ENCODE results near the gene OPN1MW2. TPM values are rescaled to one million over a fixed set of nuclear protein-coding genes. Genes with fewer than 3 reads are reported as not detected.
"Not testable (repeated sequence)": the region's sequence is repeated elsewhere in the genome, so short reads cannot be mapped to it uniquely, and the experiment has no call there.

The OPN1MW2 gene
- not detected for total RNA-seq

DNA sequence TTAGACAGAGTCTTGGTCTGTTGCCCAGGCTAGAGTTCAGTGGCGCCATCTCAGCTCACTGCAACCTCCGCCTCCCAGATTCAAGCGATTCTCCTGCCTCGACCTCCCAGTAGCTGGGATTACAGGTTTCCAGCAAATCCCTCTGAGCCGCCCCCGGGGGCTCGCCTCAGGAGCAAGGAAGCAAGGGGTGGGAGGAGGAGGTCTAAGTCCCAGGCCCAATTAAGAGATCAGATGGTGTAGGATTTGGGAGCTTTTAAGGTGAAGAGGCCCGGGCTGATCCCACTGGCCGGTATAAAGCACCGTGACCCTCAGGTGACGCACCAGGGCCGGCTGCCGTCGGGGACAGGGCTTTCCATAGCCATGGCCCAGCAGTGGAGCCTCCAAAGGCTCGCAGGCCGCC, at the start of gene OPN1MW2:
OPN1MW2 (plus strand) TSS at position 301 of the 400 bp plus-strand sequence; CDS start at position 361, 60 bp downstream.
- H3K27me3 ChIP-seq; H3K36me3 ChIP-seq; DNase-seq; H3K4me1 ChIP-seq; H3K4me3 ChIP-seq; H3K9me3 ChIP-seq; in situ Hi-C loops (cut with MboI; ENCODE audit: low pct_ligation_motif_present in 1 of 4, low pct_unique_long_range_greater_than_20kb in 1 of 4, low sequenced_read_pairs in 3 of 4); H3K27ac ChIP-seq; intact Hi-C loops (cut with DNase I; ENCODE audit: low total_unique reads): not testable (repeated sequence)
- no CpG with 5 or more reads among the region's 16 CpGs for WGBS, 2 donors (ENCODE audit: low coverage in 1 of 2)

DNA sequence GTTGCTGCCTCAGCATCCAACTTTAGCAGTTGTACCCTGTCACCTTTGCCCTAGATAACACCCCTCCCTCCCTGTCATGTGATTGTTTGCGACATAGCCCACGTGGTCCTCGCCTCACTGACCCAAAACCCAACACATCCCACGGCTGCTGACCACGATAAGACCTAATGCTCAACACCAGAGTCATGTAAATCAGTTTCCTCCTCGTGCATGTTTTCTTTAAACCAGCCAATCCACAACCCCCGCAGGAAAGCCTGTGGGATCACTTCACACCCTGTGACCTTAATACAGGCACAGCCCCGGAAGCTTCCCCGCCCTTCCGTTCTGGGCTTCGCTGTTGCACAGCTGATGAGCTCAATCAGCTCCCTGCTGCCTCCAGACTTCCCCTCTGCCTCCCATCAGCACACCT, 47.0 kb upstream of the OPN1MW2 start:
- H3K27me3 ChIP-seq; H3K9me3 ChIP-seq; DNase-seq; in situ Hi-C loops (cut with MboI; ENCODE audit: low pct_ligation_motif_present in 1 of 4, low pct_unique_long_range_greater_than_20kb in 1 of 4, low sequenced_read_pairs in 3 of 4); H3K27ac ChIP-seq; H3K36me3 ChIP-seq; H3K4me1 ChIP-seq; H3K4me3 ChIP-seq; intact Hi-C loops (cut with DNase I; ENCODE audit: low total_unique reads): not testable (repeated sequence)
- no CpG with 5 or more reads among the region's 11 CpGs for WGBS, 2 donors (ENCODE audit: low coverage in 1 of 2)

DNA sequence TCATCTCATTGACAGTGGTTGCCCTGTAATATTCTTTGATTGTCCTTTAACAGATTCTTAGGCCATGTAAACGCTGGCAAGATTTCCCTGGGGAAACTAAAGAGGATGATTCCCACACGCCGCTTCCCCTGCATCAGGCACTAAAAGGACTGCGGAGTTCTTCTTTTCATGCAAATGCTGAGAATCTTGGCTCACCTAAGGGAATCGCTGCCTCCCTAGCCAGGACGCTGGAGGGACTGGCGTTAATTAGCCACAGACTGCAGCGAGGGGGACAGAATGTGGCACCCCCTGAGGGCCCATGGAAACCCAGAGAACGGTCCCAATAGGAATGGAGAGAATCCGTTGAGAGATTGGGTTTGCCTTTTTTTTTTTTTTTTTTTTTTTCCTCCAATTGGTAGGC, 45.2 kb upstream of the OPN1MW2 start:
- in situ Hi-C loops (cut with MboI; ENCODE audit: low pct_ligation_motif_present in 1 of 4, low pct_unique_long_range_greater_than_20kb in 1 of 4, low sequenced_read_pairs in 3 of 4); H3K4me3 ChIP-seq: not testable (repeated sequence)

DNA sequence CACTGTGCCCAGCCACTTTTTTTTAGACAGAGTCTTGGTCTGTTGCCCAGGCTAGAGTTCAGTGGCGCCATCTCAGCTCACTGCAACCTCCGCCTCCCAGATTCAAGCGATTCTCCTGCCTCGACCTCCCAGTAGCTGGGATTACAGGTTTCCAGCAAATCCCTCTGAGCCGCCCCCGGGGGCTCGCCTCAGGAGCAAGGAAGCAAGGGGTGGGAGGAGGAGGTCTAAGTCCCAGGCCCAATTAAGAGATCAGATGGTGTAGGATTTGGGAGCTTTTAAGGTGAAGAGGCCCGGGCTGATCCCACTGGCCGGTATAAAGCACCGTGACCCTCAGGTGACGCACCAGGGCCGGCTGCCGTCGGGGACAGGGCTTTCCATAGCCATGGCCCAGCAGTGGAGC, 37.3 kb upstream of the OPN1MW2 start, which contains the start of gene OPN1MW:
OPN1MW (plus strand) TSS at position 301 of the 400 bp plus-strand sequence; CDS start at position 383, 82 bp downstream.
- H3K4me3 ChIP-seq; H3K36me3 ChIP-seq; intact Hi-C loops (cut with DNase I; ENCODE audit: low total_unique reads); H3K27me3 ChIP-seq; DNase-seq; in situ Hi-C loops (cut with MboI; ENCODE audit: low pct_ligation_motif_present in 1 of 4, low pct_unique_long_range_greater_than_20kb in 1 of 4, low sequenced_read_pairs in 3 of 4); H3K4me1 ChIP-seq; H3K27ac ChIP-seq; H3K9me3 ChIP-seq: not testable (repeated sequence)
- no CpG with 5 or more reads among the region's 14 CpGs for WGBS, 2 donors (ENCODE audit: low coverage in 1 of 2)

More for the DNA sequence above, 45.2 kb upstream of the OPN1MW2 start:
- H3K36me3 ChIP-seq; H3K27me3 ChIP-seq; H3K4me1 ChIP-seq; H3K9me3 ChIP-seq; DNase-seq; H3K27ac ChIP-seq; intact Hi-C loops (cut with DNase I; ENCODE audit: low total_unique reads): not testable (repeated sequence)
- WGBS, 2 donors (ENCODE audit: low coverage in 1 of 2) = no CpG with 5 or more reads among the region's 10 CpGs

DNA sequence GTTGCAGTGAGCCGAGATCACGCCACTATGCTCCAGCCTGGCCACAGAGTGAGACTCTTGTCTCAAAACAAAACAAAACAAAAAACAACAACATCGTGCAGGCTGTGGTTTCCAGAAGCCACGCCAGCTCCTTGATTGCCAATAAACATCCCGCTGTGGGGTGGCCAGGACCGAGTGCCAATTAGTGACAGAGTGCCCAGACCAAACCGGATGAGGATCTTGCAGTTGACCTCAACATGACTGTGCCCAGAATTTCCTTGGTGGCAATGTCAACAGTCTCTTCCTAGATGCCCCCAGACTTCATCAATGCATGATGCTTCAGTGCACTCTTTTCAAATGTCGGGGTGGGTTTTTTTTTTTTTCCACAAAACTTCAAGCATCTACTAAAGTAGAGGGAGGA, 35.8 kb upstream of the OPN1MW2 start:
- H3K4me1 ChIP-seq; H3K27me3 ChIP-seq; intact Hi-C loops (cut with DNase I; ENCODE audit: low total_unique reads); H3K27ac ChIP-seq; H3K36me3 ChIP-seq; in situ Hi-C loops (cut with MboI; ENCODE audit: low pct_ligation_motif_present in 1 of 4, low pct_unique_long_range_greater_than_20kb in 1 of 4, low sequenced_read_pairs in 3 of 4); H3K4me3 ChIP-seq; H3K9me3 ChIP-seq; DNase-seq: not testable (repeated sequence)
- WGBS, 2 donors (ENCODE audit: low coverage in 1 of 2) = no CpG with 5 or more reads among the region's 8 CpGs

DNA sequence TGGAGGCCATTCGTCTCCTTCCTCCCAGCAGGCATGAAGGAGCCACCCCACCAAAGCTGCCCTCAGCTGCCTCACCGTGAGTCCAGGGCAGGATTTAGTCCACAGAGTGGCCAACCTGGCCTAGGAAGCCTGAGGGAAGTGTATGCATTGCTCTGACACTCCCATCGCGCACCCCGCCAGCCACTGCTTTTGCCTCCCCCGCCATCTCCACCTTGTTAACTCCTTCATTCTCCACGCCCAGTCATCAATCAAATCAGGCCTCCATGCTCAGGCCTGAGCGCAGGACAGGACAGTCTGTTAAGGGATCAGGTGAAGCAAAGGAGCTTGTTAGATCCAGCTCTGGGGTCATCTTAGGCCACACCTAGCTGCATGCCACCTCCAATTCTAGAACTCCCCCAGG, 26.7 kb upstream of the OPN1MW2 start:
- H3K27me3 ChIP-seq; intact Hi-C loops (cut with DNase I; ENCODE audit: low total_unique reads); H3K9me3 ChIP-seq; in situ Hi-C loops (cut with MboI; ENCODE audit: low pct_ligation_motif_present in 1 of 4, low pct_unique_long_range_greater_than_20kb in 1 of 4, low sequenced_read_pairs in 3 of 4); H3K4me1 ChIP-seq; H3K27ac ChIP-seq; H3K36me3 ChIP-seq; H3K4me3 ChIP-seq; DNase-seq: not testable (repeated sequence)
- WGBS, 2 donors (ENCODE audit: low coverage in 1 of 2) = no CpG with 5 or more reads among the region's 8 CpGs

DNA sequence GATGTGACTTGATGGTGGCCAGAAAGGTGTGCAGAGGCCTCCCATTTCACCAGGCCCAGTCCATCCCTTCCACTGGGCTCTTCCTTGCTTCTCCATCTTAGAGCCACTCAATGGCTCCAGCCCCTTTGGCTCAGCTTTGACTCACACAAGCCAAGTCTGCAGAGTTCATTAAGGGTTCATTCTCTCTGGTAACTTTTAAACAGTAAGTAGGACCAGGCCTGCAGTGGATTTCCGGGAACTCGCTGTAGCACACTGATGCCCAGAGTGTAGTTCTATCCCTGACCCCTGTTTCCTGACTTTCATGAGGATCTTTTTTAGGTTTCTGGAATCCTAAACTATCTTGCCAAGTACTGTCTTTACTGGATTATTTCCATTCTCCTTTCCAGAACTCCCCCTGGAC, 25.2 kb upstream of the OPN1MW2 start:
- H3K9me3 ChIP-seq; H3K4me3 ChIP-seq; H3K36me3 ChIP-seq; H3K4me1 ChIP-seq; intact Hi-C loops (cut with DNase I; ENCODE audit: low total_unique reads); H3K27me3 ChIP-seq; H3K27ac ChIP-seq; DNase-seq; in situ Hi-C loops (cut with MboI; ENCODE audit: low pct_ligation_motif_present in 1 of 4, low pct_unique_long_range_greater_than_20kb in 1 of 4, low sequenced_read_pairs in 3 of 4): not testable (repeated sequence)
- WGBS, 2 donors (ENCODE audit: low coverage in 1 of 2) = no CpG with 5 or more reads among the region's 2 CpGs

DNA sequence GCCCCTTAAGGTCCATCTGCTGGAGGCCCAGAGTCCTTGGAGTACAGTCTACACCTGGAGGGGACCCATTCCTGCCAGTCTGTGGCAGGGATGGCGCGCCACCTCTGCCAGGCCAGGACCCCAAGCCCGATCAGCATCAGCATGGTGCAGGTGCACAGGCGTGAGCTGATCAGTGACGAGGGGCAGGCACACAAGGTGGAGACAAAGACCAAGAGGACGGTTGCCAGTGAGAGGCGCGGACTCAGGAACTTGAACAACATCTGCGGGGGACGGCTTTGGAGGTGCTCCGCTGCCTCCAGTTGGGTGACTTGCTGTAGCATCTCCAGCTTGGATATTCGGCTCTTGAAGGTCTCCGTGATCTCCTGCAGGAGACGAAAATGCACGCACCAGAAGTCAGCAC, 23.1 kb upstream of the OPN1MW2 start:
- H3K27me3 ChIP-seq; H3K4me1 ChIP-seq; in situ Hi-C loops (cut with MboI; ENCODE audit: low pct_ligation_motif_present in 1 of 4, low pct_unique_long_range_greater_than_20kb in 1 of 4, low sequenced_read_pairs in 3 of 4); H3K9me3 ChIP-seq; H3K4me3 ChIP-seq; DNase-seq; H3K27ac ChIP-seq; intact Hi-C loops (cut with DNase I; ENCODE audit: low total_unique reads); H3K36me3 ChIP-seq: not testable (repeated sequence)
- no CpG with 5 or more reads among the region's 15 CpGs for WGBS, 2 donors (ENCODE audit: low coverage in 1 of 2)

DNA sequence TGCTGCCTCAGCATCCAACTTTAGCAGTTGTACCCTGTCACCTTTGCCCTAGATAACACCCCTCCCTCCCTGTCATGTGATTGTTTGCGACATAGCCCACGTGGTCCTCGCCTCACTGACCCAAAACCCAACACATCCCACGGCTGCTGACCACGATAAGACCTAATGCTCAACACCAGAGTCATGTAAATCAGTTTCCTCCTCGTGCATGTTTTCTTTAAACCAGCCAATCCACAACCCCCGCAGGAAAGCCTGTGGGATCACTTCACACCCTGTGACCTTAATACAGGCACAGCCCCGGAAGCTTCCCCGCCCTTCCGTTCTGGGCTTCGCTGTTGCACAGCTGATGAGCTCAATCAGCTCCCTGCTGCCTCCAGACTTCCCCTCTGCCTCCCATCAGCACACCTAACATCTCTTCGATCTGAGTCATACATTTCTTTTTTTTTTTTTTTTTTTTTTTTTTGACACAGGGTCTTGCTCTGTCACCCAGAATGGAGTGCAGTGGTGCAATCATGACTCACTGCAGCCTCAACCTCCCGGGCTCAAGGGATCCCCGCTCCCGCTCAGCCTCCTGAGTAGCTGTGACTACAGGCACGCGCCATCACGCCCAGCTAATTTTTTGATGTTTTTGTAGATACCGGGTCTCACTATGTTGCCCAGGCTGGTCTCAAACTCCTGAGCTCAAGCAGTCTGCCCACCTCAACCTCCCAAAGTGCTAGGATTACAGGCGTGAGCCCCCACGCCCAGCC, 9.7 kb upstream of the OPN1MW2 start:
- H3K9me3 ChIP-seq; intact Hi-C loops (cut with DNase I; ENCODE audit: low total_unique reads); in situ Hi-C loops (cut with MboI; ENCODE audit: low pct_ligation_motif_present in 1 of 4, low pct_unique_long_range_greater_than_20kb in 1 of 4, low sequenced_read_pairs in 3 of 4); H3K27ac ChIP-seq; H3K4me3 ChIP-seq; H3K27me3 ChIP-seq; H3K36me3 ChIP-seq; DNase-seq; H3K4me1 ChIP-seq: not testable (repeated sequence)
- WGBS, 2 donors (ENCODE audit: low coverage in 1 of 2) = no CpG with 5 or more reads among the region's 21 CpGs

DNA sequence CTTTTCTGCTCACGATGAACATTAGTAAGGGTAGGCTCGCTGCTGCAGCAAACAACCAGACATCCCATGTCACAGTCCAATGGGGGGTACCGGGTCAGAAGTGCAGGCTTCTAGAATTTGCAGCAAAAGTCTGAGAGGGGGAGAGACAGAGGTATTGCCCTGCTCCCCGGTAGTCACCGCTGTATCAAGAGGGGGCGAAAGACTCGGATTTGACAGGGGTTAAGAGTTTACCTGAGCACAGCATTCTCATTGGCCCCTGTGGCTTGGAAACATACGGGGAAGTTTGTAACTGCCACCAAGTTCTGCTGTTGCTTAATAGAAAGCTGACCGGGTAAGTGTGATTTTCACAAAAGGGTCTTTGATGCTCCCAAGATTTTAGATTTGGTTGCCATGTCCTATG, 8.5 kb upstream of the OPN1MW2 start:
- DNase-seq; H3K27me3 ChIP-seq; H3K9me3 ChIP-seq; intact Hi-C loops (cut with DNase I; ENCODE audit: low total_unique reads); H3K4me3 ChIP-seq; H3K4me1 ChIP-seq; in situ Hi-C loops (cut with MboI; ENCODE audit: low pct_ligation_motif_present in 1 of 4, low pct_unique_long_range_greater_than_20kb in 1 of 4, low sequenced_read_pairs in 3 of 4); H3K27ac ChIP-seq; H3K36me3 ChIP-seq: not testable (repeated sequence)
- WGBS, 2 donors (ENCODE audit: low coverage in 1 of 2) = 90% methylated on average over 6 of the region's 9 CpGs; no CpG with 5 or more reads in 1 of the 2 donors

DNA sequence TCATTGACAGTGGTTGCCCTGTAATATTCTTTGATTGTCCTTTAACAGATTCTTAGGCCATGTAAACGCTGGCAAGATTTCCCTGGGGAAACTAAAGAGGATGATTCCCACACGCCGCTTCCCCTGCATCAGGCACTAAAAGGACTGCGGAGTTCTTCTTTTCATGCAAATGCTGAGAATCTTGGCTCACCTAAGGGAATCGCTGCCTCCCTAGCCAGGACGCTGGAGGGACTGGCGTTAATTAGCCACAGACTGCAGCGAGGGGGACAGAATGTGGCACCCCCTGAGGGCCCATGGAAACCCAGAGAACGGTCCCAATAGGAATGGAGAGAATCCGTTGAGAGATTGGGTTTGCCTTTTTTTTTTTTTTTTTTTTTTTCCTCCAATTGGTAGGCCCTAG, 8.1 kb upstream of the OPN1MW2 start:
- H3K27me3 ChIP-seq; H3K4me1 ChIP-seq; H3K27ac ChIP-seq; in situ Hi-C loops (cut with MboI; ENCODE audit: low pct_ligation_motif_present in 1 of 4, low pct_unique_long_range_greater_than_20kb in 1 of 4, low sequenced_read_pairs in 3 of 4); DNase-seq; intact Hi-C loops (cut with DNase I; ENCODE audit: low total_unique reads); H3K9me3 ChIP-seq; H3K4me3 ChIP-seq; H3K36me3 ChIP-seq: not testable (repeated sequence)
- no CpG with 5 or more reads among the region's 10 CpGs for WGBS, 2 donors (ENCODE audit: low coverage in 1 of 2)
